SK-N-SH (cell line): ENCODE results near the gene UTP11. TPM values are rescaled to one million over a fixed set of nuclear protein-coding genes. Genes with fewer than 3 reads are reported as not detected.

Experiments used
- CTCF ChIA-PET: fragments of 300-600, 350-600 bp; formaldehyde crosslinking; extraction: SDS; loops from one replicate; lab custom pipeline; 2021; lab: Yijun Ruan, JAX
- POLR2A ChIA-PET: fragments of 350-600 bp; sonication (Branson Sonifier 250); formaldehyde crosslinking; extraction: SDS; loops from one replicate; lab custom pipeline; 2020; ENCODE audit warnings: antibody characterized with exemption, inconsistent platforms; lab: Yijun Ruan, JAX
- DNase-seq: peaks from one replicate; pipeline ENCODE4 v3.0.0; 2012
- H2AFZ ChIP-seq: fragments of 200-600 bp; sonication (generic); 2 replicates; pipeline ENCODE4 v1.8.1; 2016; ENCODE audit warnings: antibody characterized with exemption, mild to moderate bottlenecking, low read depth
- H3F3A ChIP-seq: fragments of 200-600 bp; sonication (generic); replicated peaks from 2 replicates; pipeline ENCODE3; 2016; ENCODE audit warnings: antibody characterized with exemption, mild to moderate bottlenecking; ENCODE audit not compliant: insufficient read depth
- H3K27ac ChIP-seq, 2 experiments: fragments of 200-500 bp in 1 of 2; fragments of 200-600 bp in 1 of 2; sonication (Bioruptor generic) in 1 of 2; sonication (generic), shearing (Covaris generic) in 1 of 2; 2 replicates each; pipeline versions ENCODE4 v1.5.1 to v1.6.1; 2014 to 2016; ENCODE audit warnings: low read depth in 2 of 2, inconsistent platforms in 1 of 2, low read length in 1 of 2, mild to moderate bottlenecking in 1 of 2, mixed read lengths in 1 of 2
- H3K27me3 ChIP-seq: fragments of 200-600 bp; sonication (generic), shearing (Covaris generic); 2 replicates; pipeline ENCODE4 v1.6.1; 2016; ENCODE audit warnings: mixed run types; ENCODE audit not compliant: insufficient read depth
- H3K36me3 ChIP-seq, 2 experiments: fragments of 200-500 bp in 1 of 2; fragments of 200-600 bp in 1 of 2; sonication (Bioruptor generic) in 1 of 2; sonication (generic) in 1 of 2; replicated peaks in 1 of 2; 2 replicates each; pipeline versions ENCODE3 to v1.5.1; 2014 to 2016; ENCODE audit warnings: low read length in 1 of 2, mild to moderate bottlenecking in 1 of 2; ENCODE audit not compliant: insufficient read depth in 2 of 2, control insufficient read depth in 1 of 2
- H3K4me1 ChIP-seq, 2 experiments: fragments of 200-500 bp in 1 of 2; fragments of 200-600 bp in 1 of 2; sonication (Bioruptor generic) in 1 of 2; sonication (generic), shearing (Covaris generic) in 1 of 2; 2 replicates each; pipeline versions ENCODE4 v1.5.1 to v1.6.1; 2014 to 2016; ENCODE audit warnings: low read depth in 1 of 2, low read length in 1 of 2, mixed run types in 1 of 2; ENCODE audit not compliant: insufficient read depth in 2 of 2, control insufficient read depth in 1 of 2
- H3K4me2 ChIP-seq: fragments of 200-600 bp; sonication (generic), shearing (Covaris generic); 2 replicates; pipeline ENCODE4 v1.6.1; 2017; ENCODE audit warnings: mixed run types
- H3K4me3 ChIP-seq, 2 experiments: fragments of 200-500 bp in 1 of 2; fragments of 200-600 bp in 1 of 2; sonication (Bioruptor generic) in 1 of 2; sonication (generic), shearing (Covaris generic) in 1 of 2; 2 replicates each; pipeline versions ENCODE4 v1.5.1 to v1.8.1; 2014 to 2016; ENCODE audit warnings: low read depth in 2 of 2, inconsistent platforms in 1 of 2, low read length in 1 of 2, mild to moderate bottlenecking in 1 of 2, mixed read lengths in 1 of 2, moderate library complexity in 1 of 2
- H3K79me2 ChIP-seq: fragments of 200-600 bp; sonication (generic); 2 replicates; pipeline ENCODE4 v1.8.1; 2017; ENCODE audit warnings: mild to moderate bottlenecking; ENCODE audit not compliant: insufficient read depth
- H3K9ac ChIP-seq: fragments of 200-600 bp; sonication (generic); 2 replicates; pipeline ENCODE4 v1.6.1; 2017; ENCODE audit warnings: mixed run types
- H3K9me2 ChIP-seq: fragments of 200-600 bp; sonication (generic); 2 replicates; pipeline ENCODE4 v1.6.1; 2017; ENCODE audit warnings: mixed run types
- H3K9me3 ChIP-seq: fragments of 200-600 bp; sonication (generic); 2 replicates; pipeline ENCODE4 v1.6.1; 2017; ENCODE audit warnings: mixed run types, mild to moderate bottlenecking, moderate library complexity
- H4K20me1 ChIP-seq: fragments of 200-600 bp; sonication (generic); 2 replicates; pipeline ENCODE4 v1.6.1; 2017; ENCODE audit warnings: mild to moderate bottlenecking, mixed run types; ENCODE audit not compliant: insufficient read depth
- ELF1 ChIP-seq: IDR thresholded peaks from 2 replicates; pipeline ENCODE4 v1.4.0; 2012
- FOXJ3 ChIP-seq: sonication (generic); formaldehyde crosslinking; IDR thresholded peaks from 2 replicates; pipeline ENCODE4 v1.5.1; 2020; ENCODE audit warnings: mild to moderate bottlenecking, missing genetic modification reagents
- NRF1 ChIP-seq: IDR thresholded peaks from 2 replicates; pipeline ENCODE4 v1.6.1; 2012; ENCODE audit warnings: low read depth, mild to moderate bottlenecking, low read length
- TEAD4 ChIP-seq: IDR thresholded peaks from 2 replicates; pipeline ENCODE4 v1.4.0; 2012; ENCODE audit warnings: mild to moderate bottlenecking, borderline replicate concordance; ENCODE audit not compliant: insufficient read depth
- WGBS: methylation state at CpG from one replicate; pipeline ENCODE4 v1.1.6; 2017; ENCODE audit warnings: low lambda C conversion rate; 5-methylcytosine and 5-hydroxymethylcytosine counted together
- polyA plus RNA-seq, 3 experiments: library from polyadenylated mRNA; depleted of rRNA; stranded (reverse); fragments of >200 nt; gene quantifications; 2 replicates each; pipeline ENCODE4 v1.2.3, GENCODE V29; 2012
- TF ChIP-seq, protein P1 (sequence below): fragments of 200-600 bp; sonication (generic); IDR thresholded peaks from 2 replicates; pipeline ENCODE4 v1.6.1; 2017; ENCODE audit warnings: antibody characterized with exemption, mild to moderate bottlenecking, moderate library complexity
- TF ChIP-seq, protein P2 (sequence below): IDR thresholded peaks from 2 replicates; pipeline ENCODE4 v1.4.0; 2012; ENCODE audit warnings: low read depth, borderline replicate concordance
- TF ChIP-seq, protein P3 (sequence below): IDR thresholded peaks from 2 replicates; pipeline ENCODE4 v1.4.0; 2012; ENCODE audit warnings: low read depth, borderline replicate concordance
- TF ChIP-seq, protein P4 (sequence below): IDR thresholded peaks from 2 replicates; pipeline ENCODE4 v1.6.1; 2012; ENCODE audit warnings: mild to moderate bottlenecking, low read depth, low read length, moderate library complexity

The UTP11 gene
- polyA plus RNA-seq, 1 of the 3 experiments (the other 2 are of a cell fraction): 26.8 TPM

DNA sequence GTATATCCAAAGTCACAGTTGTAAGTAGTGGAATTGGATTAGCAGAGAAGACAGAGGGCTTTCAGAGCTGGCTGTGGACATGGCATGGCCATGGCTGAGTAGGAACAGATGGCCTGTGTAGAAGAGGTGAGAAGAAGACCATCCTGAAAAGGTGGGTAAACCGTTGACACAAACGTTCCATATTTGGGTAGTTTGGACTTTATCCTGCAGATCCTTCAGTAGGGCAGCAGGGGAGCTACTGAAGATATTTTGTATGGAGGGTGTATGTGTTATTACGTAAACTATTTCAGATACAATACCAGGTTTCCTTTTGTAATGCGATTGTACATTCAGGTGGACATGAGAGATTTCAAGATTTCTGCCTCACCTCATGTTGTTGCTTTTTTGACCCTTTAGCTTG is 1.6 kb downstream of the UTP11 start:
- Histone ChIP-seq H3K9me2 (no peaks in the 10 kb centered on the region), H2AFZ (no peak overlapping the region), H3K36me3 (peaks cover 31 to 42% of the 10 kb centered on the region in 2 experiments), H3K9ac (peak overlapping the region; percentile 96; the same call in 1 of the 2 replicates), H3F3A (peaks cover 7% of the 10 kb centered on the region), H3K79me2 (peaks cover 58% of the 10 kb centered on the region), H3K9me3 (no peaks in the 10 kb centered on the region), H3K27me3 (no peaks in the 10 kb centered on the region), H3K4me2 (peak overlapping the region; percentile 82), H3K27ac (no peak overlapping the region; a peak in 1 of 4 replicates), H3K4me1 (peaks cover 3 to 20% of the 10 kb centered on the region in 2 experiments; a peak in 2 of 4 replicates), H3K4me3 (peak overlapping the region; percentile 3 to 80; a peak in 2 of 4 replicates), H4K20me1 (no peaks in the 10 kb centered on the region)
- no peak for DNase-seq
- CTCF ChIA-PET: interaction anchor here (1.3 to 5.5 kb wide), 3 partner anchors 13 to 154 kb away, joined by 3 to 52 read pairs (median 3); no protein-coding TSS in a partner anchor
- POLR2A ChIA-PET: no interaction called here
- TF ChIP-seq, protein P1, sequence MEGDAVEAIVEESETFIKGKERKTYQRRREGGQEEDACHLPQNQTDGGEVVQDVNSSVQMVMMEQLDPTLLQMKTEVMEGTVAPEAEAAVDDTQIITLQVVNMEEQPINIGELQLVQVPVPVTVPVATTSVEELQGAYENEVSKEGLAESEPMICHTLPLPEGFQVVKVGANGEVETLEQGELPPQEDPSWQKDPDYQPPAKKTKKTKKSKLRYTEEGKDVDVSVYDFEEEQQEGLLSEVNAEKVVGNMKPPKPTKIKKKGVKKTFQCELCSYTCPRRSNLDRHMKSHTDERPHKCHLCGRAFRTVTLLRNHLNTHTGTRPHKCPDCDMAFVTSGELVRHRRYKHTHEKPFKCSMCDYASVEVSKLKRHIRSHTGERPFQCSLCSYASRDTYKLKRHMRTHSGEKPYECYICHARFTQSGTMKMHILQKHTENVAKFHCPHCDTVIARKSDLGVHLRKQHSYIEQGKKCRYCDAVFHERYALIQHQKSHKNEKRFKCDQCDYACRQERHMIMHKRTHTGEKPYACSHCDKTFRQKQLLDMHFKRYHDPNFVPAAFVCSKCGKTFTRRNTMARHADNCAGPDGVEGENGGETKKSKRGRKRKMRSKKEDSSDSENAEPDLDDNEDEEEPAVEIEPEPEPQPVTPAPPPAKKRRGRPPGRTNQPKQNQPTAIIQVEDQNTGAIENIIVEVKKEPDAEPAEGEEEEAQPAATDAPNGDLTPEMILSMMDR: peak; percentile 17; the same call in 1 of the 2 replicates
- TF ChIP-seq, protein P2, sequence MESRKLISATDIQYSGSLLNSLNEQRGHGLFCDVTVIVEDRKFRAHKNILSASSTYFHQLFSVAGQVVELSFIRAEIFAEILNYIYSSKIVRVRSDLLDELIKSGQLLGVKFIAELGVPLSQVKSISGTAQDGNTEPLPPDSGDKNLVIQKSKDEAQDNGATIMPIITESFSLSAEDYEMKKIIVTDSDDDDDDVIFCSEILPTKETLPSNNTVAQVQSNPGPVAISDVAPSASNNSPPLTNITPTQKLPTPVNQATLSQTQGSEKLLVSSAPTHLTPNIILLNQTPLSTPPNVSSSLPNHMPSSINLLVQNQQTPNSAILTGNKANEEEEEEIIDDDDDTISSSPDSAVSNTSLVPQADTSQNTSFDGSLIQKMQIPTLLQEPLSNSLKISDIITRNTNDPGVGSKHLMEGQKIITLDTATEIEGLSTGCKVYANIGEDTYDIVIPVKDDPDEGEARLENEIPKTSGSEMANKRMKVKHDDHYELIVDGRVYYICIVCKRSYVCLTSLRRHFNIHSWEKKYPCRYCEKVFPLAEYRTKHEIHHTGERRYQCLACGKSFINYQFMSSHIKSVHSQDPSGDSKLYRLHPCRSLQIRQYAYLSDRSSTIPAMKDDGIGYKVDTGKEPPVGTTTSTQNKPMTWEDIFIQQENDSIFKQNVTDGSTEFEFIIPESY: no peak
- no peak for TF ChIP-seq ELF1
- WGBS: 44% methylated on average over 4 of the region's 4 CpGs

DNA sequence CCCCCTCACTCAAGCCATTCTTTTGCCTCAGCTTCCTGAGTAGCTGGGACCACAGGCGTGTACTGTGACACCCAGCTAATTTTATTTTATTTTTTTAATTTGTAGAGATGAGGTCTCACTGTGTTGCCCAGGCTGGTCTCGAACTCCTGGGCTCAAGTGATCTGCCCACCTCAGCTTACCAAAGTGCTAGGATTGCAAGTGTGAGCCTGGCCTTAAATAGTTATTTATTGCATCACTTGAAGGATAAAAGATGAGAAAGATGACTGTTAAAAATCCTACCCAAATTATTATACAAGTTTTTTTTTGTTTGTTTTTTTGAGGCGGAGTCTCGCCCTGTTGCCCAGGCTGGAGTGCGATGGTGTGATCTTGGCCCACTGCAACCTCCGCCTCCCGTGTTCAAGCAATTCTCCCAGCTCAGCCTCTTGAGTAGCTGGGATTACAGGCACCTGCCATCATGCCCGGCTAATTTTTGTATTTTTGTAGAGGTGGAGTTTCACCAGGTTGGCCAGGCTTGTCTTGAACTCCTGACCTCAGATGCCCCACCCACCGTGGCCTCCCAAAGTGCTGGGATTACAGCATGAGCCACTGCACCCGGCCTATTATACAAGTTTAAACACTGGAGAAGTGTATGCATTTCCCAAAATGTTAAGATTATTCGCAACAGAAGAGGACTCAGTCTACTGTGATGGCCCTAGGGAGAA is 2.3 kb downstream of the UTP11 start:
- peaks cover 3 to 20% of the 10 kb centered on the region in 2 experiments; a peak in 2 of 4 replicates for H3K4me1 ChIP-seq
- H3K27me3 ChIP-seq: no peaks in the 10 kb centered on the region
- CTCF ChIA-PET: interaction anchor here (5.5 kb wide), 1 partner anchor 12 kb away, joined by 52 read pairs; no protein-coding TSS in a partner anchor
- H2AFZ ChIP-seq: no peak overlapping the region
- WGBS: 86% methylated on average over 11 of the region's 11 CpGs
- H3K9me2 ChIP-seq: no peaks in the 10 kb centered on the region
- no peaks in the 10 kb centered on the region for H4K20me1 ChIP-seq
- H3K79me2 ChIP-seq: peaks cover 65% of the 10 kb centered on the region
- no peak overlapping the region for H3K27ac ChIP-seq
- no peak for DNase-seq
- peak overlapping the region; percentile 82; the same call in 1 of the 2 replicates for H3K4me2 ChIP-seq
- H3F3A ChIP-seq: peaks cover 7% of the 10 kb centered on the region
- POLR2A ChIA-PET: no interaction called here
- no peak overlapping the region; a peak in 1 of 4 replicates for H3K4me3 ChIP-seq
- H3K36me3 ChIP-seq: peaks cover 38 to 46% of the 10 kb centered on the region in 2 experiments
- TF ChIP-seq NRF1: no peak
- TF ChIP-seq, protein P3, sequence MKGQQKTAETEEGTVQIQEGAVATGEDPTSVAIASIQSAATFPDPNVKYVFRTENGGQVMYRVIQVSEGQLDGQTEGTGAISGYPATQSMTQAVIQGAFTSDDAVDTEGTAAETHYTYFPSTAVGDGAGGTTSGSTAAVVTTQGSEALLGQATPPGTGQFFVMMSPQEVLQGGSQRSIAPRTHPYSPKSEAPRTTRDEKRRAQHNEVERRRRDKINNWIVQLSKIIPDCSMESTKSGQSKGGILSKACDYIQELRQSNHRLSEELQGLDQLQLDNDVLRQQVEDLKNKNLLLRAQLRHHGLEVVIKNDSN: no peak
- TF ChIP-seq FOXJ3: no peak
- TF ChIP-seq, protein P4, sequence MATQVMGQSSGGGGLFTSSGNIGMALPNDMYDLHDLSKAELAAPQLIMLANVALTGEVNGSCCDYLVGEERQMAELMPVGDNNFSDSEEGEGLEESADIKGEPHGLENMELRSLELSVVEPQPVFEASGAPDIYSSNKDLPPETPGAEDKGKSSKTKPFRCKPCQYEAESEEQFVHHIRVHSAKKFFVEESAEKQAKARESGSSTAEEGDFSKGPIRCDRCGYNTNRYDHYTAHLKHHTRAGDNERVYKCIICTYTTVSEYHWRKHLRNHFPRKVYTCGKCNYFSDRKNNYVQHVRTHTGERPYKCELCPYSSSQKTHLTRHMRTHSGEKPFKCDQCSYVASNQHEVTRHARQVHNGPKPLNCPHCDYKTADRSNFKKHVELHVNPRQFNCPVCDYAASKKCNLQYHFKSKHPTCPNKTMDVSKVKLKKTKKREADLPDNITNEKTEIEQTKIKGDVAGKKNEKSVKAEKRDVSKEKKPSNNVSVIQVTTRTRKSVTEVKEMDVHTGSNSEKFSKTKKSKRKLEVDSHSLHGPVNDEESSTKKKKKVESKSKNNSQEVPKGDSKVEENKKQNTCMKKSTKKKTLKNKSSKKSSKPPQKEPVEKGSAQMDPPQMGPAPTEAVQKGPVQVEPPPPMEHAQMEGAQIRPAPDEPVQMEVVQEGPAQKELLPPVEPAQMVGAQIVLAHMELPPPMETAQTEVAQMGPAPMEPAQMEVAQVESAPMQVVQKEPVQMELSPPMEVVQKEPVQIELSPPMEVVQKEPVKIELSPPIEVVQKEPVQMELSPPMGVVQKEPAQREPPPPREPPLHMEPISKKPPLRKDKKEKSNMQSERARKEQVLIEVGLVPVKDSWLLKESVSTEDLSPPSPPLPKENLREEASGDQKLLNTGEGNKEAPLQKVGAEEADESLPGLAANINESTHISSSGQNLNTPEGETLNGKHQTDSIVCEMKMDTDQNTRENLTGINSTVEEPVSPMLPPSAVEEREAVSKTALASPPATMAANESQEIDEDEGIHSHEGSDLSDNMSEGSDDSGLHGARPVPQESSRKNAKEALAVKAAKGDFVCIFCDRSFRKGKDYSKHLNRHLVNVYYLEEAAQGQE: no peak
- no peak for TF ChIP-seq ELF1
- TF ChIP-seq TEAD4: no peak
- no peak overlapping the region for H3K9ac ChIP-seq
- H3K9me3 ChIP-seq: no peaks in the 10 kb centered on the region
